ENCODE data around the gene SLC35F4. TPM values are rescaled to one million over a fixed set of nuclear protein-coding genes. Genes with fewer than 3 reads are reported as not detected.

Gene SLC35F4
- total and polyA plus RNA-seq, 2 donors (not counting 1 experiment from before 2014, with no cell fraction given): not detected

- H3K9me3 Mint-ChIP-seq (ENCODE audit: insufficient read depth): no peaks in the 10 kb centered on the region
- H3K27me3 ChIP-seq (replicated peaks in 1 of 4; ENCODE audit: control extremely low read depth in 1 of 4, control insufficient read depth in 3 of 4, insufficient read depth in 4 of 4, low read length in 3 of 4): no peaks in the 10 kb centered on the region
- H3K4me3 Mint-ChIP-seq: no peak overlapping the region
- WGBS (ENCODE audit: insufficient coverage): no CpG with 5 or more reads among the region's 3 CpGs
- no peaks in the 10 kb centered on the region for H3K36me3 ChIP-seq (replicated peaks in 1 of 2; ENCODE audit: control extremely low read depth in 1 of 2, control insufficient read depth in 1 of 2, extremely low read depth in 1 of 2, insufficient read depth in 2 of 2, low read length in 1 of 2)
- intact Hi-C loops (cut with micrococcal nuclease): no loop called here
- ChIA-PET CTCF (no interaction called here), POLR2A (no interaction called here)
- H3K27ac Mint-ChIP-seq: no peak overlapping the region
- no peaks in the 10 kb centered on the region for H3K79me2 ChIP-seq (ENCODE audit: control insufficient read depth, insufficient read depth, low read length)
- ATAC-seq (ENCODE audit: low read depth) (no peak), DNase-seq (no peak)
- no peaks in the 10 kb centered on the region for H4K20me1 ChIP-seq (ENCODE audit: control insufficient read depth, insufficient read depth, low read length, poor library complexity, severe bottlenecking)
- no peak for TF ChIP-seq CTCF (IDR thresholded peaks at IDR 0.05)
- no peak for TF ChIP-seq EZH2 (IDR thresholded peaks at IDR 0.05; ENCODE audit: borderline replicate concordance, insufficient read depth, low read depth, low read length, poor library complexity, severe bottlenecking)
- peaks cover 4% of the 10 kb centered on the region for H3K27me3 Mint-ChIP-seq
- H3K4me2 ChIP-seq (replicated peaks; ENCODE audit: low read depth, low read length, poor library complexity, severe bottlenecking): no peak overlapping the region
- no peak overlapping the region for H3K4me3 ChIP-seq (ENCODE audit: control extremely low read depth in 1 of 5, extremely low read depth in 1 of 5, insufficient read depth in 1 of 5, low read depth in 2 of 5, low read length in 4 of 5)
- no peaks in the 10 kb centered on the region for H3K4me1 ChIP-seq (ENCODE audit: control insufficient read depth in 2 of 2, insufficient read depth in 2 of 2, low read length in 2 of 2)
- no peak overlapping the region for H3K9ac ChIP-seq (ENCODE audit: low read length)
- H3K4me1 Mint-ChIP-seq: no peaks in the 10 kb centered on the region
- no peaks in the 10 kb centered on the region for H3K9me3 ChIP-seq (ENCODE audit: control extremely low read depth in 1 of 3, control insufficient read depth in 2 of 3, insufficient read depth in 1 of 3, low read length in 2 of 3)
- H2AFZ ChIP-seq (ENCODE audit: insufficient read depth, low read depth, low read length, poor library complexity, severe bottlenecking): no peak overlapping the region
- no peak overlapping the region for H3K27ac ChIP-seq (ENCODE audit: low read length in 2 of 2)
These were observed 194.9 kb downstream of the SLC35F4 start for GRCh38 chr14:57671021-57671420.

GRCh38 chr14:57660208-57660607 is 205.7 kb downstream of the SLC35F4 start:
- no peak overlapping the region for H3K4me3 ChIP-seq (ENCODE audit: control extremely low read depth in 1 of 5, extremely low read depth in 1 of 5, insufficient read depth in 1 of 5, low read depth in 2 of 5, low read length in 4 of 5)
- H3K27me3 ChIP-seq (replicated peaks in 1 of 4; ENCODE audit: control extremely low read depth in 1 of 4, control insufficient read depth in 3 of 4, insufficient read depth in 4 of 4, low read length in 3 of 4): no peaks in the 10 kb centered on the region
- no peaks in the 10 kb centered on the region for H3K36me3 ChIP-seq (replicated peaks in 1 of 2; ENCODE audit: control extremely low read depth in 1 of 2, control insufficient read depth in 1 of 2, extremely low read depth in 1 of 2, insufficient read depth in 2 of 2, low read length in 1 of 2)
- Mint-ChIP-seq H3K27me3 (no peaks in the 10 kb centered on the region), H3K9me3 (ENCODE audit: insufficient read depth) (peaks cover 9% of the 10 kb centered on the region), H3K4me3 (no peak overlapping the region), H3K4me1 (no peaks in the 10 kb centered on the region), H3K27ac (no peak overlapping the region)
- H3K4me1 ChIP-seq (ENCODE audit: control insufficient read depth in 2 of 2, insufficient read depth in 2 of 2, low read length in 2 of 2): no peaks in the 10 kb centered on the region
- peaks cover 0 to 8% (median 3%) of the 10 kb centered on the region in 3 donors for H3K9me3 ChIP-seq (ENCODE audit: control extremely low read depth in 1 of 3, control insufficient read depth in 2 of 3, insufficient read depth in 1 of 3, low read length in 2 of 3)
- TF ChIP-seq EZH2 (IDR thresholded peaks at IDR 0.05; ENCODE audit: borderline replicate concordance, insufficient read depth, low read depth, low read length, poor library complexity, severe bottlenecking) (no peak), CTCF (IDR thresholded peaks at IDR 0.05) (no peak)
- ATAC-seq (ENCODE audit: low read depth): no peak
- intact Hi-C loops (cut with micrococcal nuclease): no loop called here
- H2AFZ ChIP-seq (ENCODE audit: insufficient read depth, low read depth, low read length, poor library complexity, severe bottlenecking): no peak overlapping the region
- no peak overlapping the region for H3K4me2 ChIP-seq (replicated peaks; ENCODE audit: low read depth, low read length, poor library complexity, severe bottlenecking)
- no peaks in the 10 kb centered on the region for H4K20me1 ChIP-seq (ENCODE audit: control insufficient read depth, insufficient read depth, low read length, poor library complexity, severe bottlenecking)
- ChIA-PET CTCF (no interaction called here), POLR2A (no interaction called here)
- H3K27ac ChIP-seq (ENCODE audit: low read length in 2 of 2): no peak overlapping the region
- WGBS (ENCODE audit: insufficient coverage): 57% methylated on average over 1 of the region's 2 CpGs
- H3K9ac ChIP-seq (ENCODE audit: low read length): no peak overlapping the region
- no peak for DNase-seq
- H3K79me2 ChIP-seq (ENCODE audit: control insufficient read depth, insufficient read depth, low read length): no peaks in the 10 kb centered on the region
